ENCODE results near the gene PDE6H.

PDE6H gene

DNA sequence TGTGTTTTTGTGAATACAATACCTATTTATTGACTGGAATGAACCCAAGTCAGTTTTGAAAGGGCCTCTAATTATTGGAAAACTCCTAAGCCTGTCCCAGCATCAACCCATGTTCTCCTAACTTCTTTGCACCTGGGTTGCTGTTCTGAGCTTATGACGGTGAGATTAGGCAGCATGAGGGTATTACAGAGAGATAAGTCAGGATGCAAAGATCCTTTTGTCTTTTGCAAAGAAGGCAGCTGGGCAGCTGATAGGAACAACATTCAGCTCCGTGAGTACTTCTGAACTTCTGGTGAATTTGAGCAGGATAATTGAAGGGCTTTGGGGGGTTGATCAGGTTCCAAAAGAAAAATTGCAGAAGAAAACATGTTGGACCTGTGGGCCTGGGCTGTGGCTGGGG lies at the start of gene PDE6H:
Gene PDE6H (plus strand): TSS at position 227 of the 400 bp plus-strand sequence. CDS start 4,971 bp downstream, outside the sequence.
- DNase-seq (ENCODE audit: low read depth in 3 of 3, low spot score in 1 of 3), result no peak

DNA sequence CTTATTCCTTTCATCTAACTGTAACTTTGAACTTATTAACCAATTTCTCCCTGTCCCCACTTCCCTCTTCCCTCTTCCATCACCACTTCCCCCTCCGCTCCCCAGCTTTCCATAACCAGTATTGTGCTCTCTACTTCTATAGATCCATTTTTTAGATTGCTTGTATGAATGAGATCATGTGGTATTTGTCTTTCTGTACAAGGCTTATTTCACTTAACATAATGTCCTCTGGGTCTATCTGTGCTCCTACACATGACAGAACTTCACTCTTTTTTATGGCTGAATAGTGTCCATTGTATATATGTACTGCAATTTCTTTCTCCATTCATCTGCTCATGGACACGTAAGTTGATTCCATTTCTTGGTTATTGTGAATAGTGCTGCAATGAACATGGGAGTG lies 48.9 kb upstream of the PDE6H start:
- DNase-seq (ENCODE audit: low read depth in 3 of 3, low spot score in 1 of 3), result no peak

DNA sequence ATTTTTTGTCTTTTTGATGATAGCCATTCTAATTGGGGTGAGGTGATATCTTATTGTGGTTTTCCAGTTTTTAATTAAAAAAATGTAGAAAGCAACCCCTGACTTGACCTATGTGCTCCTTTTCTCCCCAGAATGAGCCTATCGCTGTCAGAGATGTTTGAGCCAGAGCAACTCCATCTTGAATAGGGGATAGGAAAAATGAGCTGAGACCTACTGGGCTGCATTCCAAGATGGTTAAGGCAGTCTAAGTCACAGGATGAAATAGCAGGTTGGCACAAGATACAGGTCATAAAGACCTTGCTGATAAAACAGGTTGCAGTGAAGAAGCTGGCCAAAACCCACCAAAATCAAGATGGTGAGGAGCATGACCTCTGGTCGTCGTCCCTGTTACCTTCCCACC lies 48.3 kb upstream of the PDE6H start:
- no peak for DNase-seq (ENCODE audit: low read depth in 3 of 3, low spot score in 1 of 3)

- DNase-seq (ENCODE audit: low read depth in 3 of 3, low spot score in 1 of 3), result no peak
These were observed 45.6 kb upstream of the PDE6H start for GRCh38 chr12:14927267-14927666.

GRCh38 chr12:14928931-14929330 lies 43.9 kb upstream of the PDE6H start:
- no peak for DNase-seq (ENCODE audit: low read depth in 3 of 3, low spot score in 1 of 3)

- no peak for DNase-seq (ENCODE audit: low read depth in 3 of 3, low spot score in 1 of 3)
These were observed 42.5 kb upstream of the PDE6H start for GRCh38 chr12:14930299-14930698.

DNA sequence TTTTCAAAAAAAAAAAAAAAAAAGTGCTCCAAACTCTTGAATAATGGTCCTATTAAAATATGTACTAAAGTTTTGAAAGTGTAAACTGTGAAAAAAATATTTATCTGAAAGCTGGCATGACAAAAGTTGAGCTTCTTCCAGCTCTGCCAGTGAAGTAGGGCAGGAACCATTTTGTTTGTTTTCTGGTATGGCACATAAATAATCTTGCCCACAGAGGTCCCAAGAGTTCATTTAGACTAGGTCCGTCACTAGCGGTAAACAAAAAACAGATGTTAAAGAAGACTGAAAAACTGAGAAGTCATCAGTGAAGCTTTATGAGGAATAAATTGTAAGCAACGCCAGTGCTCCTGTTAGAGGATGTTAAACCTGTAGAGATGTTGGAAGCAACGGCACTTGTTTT lies 41.5 kb upstream of the PDE6H start:
- no peak for DNase-seq (ENCODE audit: low read depth in 3 of 3, low spot score in 1 of 3)

GRCh38 chr12:14931791-14932560 lies 40.9 kb upstream of the PDE6H start:
- DNase-seq (ENCODE audit: low read depth in 3 of 3, low spot score in 1 of 3), result no peak

- no peak for DNase-seq (ENCODE audit: low read depth in 3 of 3, low spot score in 1 of 3)
These were observed 38.3 kb upstream of the PDE6H start for GRCh38 chr12:14934511-14934910.

DNA sequence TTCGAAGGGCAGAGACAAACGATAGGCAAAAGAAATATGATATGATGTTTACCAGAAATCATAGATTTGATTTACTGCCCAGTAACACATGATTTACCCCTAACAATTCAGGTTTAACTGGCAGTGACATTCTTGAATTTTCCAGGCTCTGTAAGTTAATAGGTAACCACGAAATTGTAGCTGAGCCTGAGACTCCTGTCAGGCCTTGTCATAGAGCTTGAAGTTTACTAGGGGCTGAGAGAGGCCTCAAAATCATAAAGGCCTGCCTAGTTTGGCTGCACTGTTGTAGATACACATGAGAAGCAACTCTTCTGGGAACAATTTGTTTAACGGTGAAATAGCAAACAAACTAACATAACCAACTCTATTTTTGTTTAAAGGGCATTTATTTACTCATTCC lies 37.8 kb upstream of the PDE6H start:
- no peak for DNase-seq (ENCODE audit: low read depth in 3 of 3, low spot score in 1 of 3)

DNA sequence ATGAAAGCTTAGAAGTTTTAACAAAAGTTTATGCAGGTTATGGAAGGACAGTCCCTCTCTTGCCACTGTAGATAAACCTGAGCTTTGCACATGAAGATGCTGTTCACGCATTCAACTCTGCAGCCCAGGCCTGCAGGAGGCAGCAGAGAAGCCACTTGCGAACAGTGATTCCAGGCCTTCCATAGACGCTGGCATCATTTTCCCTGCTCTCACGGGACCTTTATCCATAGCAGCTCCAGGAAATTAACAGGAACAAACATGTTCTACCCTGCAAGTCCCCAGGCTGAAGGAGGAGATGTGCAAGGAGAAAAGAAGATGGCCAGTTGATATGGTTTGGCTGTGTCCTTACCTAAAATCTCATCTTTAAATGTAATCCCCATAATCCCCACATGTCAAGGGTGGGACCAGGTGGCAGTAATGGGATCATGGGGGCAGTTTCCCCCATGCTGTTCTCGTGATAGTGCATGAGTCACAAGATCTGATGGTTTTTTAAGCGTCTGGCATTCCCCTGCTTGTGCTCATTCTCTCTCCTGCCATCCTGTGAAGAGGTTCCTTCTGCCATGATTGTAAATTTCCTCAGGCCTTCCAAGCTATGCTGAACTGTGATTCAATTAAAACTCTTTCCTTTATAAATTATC lies 36.5 kb upstream of the PDE6H start:
- no peak for DNase-seq (ENCODE audit: low read depth in 3 of 3, low spot score in 1 of 3)

DNA sequence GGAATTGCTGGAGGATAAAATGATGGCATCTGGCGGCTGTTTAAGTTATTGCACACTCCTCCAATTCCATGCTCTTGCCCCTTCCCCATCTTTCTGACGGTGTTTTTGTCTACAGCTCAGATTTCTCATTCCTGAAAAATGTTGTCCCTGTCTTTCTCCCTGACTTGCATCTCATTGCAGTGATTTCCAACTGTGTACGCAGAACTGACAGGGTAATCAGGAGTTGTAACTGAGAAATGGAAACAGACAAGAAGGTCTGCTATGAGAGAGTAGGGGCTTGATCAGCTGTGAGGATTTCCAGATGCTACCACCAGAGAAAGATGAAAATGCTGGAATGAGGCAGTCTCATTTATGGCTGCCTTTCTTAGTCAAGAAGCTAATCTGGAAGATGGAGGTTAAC lies 35.8 kb upstream of the PDE6H start:
- DNase-seq (ENCODE audit: low read depth in 3 of 3, low spot score in 1 of 3), result no peak

- DNase-seq (ENCODE audit: low read depth in 3 of 3, low spot score in 1 of 3), result no peak
These were observed 35.2 kb upstream of the PDE6H start for GRCh38 chr12:14937689-14938088.

DNA sequence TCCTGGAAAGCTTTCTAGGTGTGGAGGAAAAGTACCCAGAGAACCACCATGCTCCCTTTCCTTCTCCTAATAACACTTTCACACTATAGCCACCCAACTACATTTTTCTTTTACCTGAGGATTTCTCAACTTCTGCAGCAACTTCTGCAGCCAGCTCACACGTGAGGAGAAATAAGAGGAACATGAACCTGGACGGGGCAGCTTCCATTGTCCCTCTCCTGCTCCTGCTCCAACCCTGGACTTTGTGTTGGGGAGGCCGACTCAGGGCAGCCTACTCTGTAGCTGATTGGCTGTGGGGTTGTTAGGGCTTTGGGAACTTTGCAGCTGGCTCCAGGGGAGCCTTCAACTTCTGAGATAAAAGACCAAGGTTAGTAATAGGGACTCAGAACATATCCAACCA lies 34.5 kb upstream of the PDE6H start, which contains the start of gene ERP27:
Gene ERP27 (minus strand): TSS at position 237 of the 400 bp plus-strand sequence. CDS start 29 bp downstream, at position 208.
- DNase-seq (ENCODE audit: low read depth in 3 of 3, low spot score in 1 of 3), result no peak

GRCh38 chr12:14941369-14941768 lies 31.5 kb upstream of the PDE6H start:
- no peak for DNase-seq (ENCODE audit: low read depth in 3 of 3, low spot score in 1 of 3)

GRCh38 chr12:14942196-14942931 lies 30.5 kb upstream of the PDE6H start:
- no peak for DNase-seq (ENCODE audit: low read depth in 3 of 3, low spot score in 1 of 3)

GRCh38 chr12:14946162-14946561 lies 26.7 kb upstream of the PDE6H start:
- no peak for DNase-seq (ENCODE audit: low read depth in 3 of 3, low spot score in 1 of 3)

DNA sequence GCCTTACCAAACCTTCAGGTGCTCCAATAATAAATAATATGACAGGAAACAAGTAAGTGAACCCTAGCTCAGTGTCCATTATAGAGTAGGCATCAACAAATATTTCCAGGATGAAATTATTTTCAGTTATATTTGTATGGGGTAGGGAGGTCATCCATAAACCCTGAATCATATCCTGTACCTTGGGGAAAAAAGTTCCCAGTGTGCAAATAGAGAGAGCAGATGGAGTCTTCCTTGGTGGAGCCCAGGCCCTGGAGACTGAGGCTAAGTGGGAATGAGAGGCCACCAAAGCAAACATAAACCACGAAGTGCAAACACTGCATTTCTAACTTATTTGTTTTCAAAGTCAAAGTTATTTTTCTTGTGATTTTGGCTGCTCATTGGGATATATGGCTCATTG lies 26.0 kb upstream of the PDE6H start:
- DNase-seq (ENCODE audit: low read depth in 3 of 3, low spot score in 1 of 3), result no peak

GRCh38 chr12:14948672-14949071 lies 24.2 kb upstream of the PDE6H start:
- peak in 1 of 3 donors; percentile 33 for DNase-seq (ENCODE audit: low read depth in 3 of 3, low spot score in 1 of 3)

GRCh38 chr12:14949631-14950030 lies 23.2 kb upstream of the PDE6H start:
- no peak for DNase-seq (ENCODE audit: low read depth in 3 of 3, low spot score in 1 of 3)

GRCh38 chr12:14950421-14950820 lies 22.4 kb upstream of the PDE6H start:
- DNase-seq (ENCODE audit: low read depth in 3 of 3, low spot score in 1 of 3), result no peak

Measured in stimulated activated CD4-positive, alpha-beta T cell treated with anti-CD3 and anti-CD28 coated beads, TNF-alpha, amount 100 ng/mL, for 1 hour (primary cell).